Immature natural killer cell (primary cell): ENCODE measurements around the gene DHFR2. TPM values are rescaled to one million over a fixed set of nuclear protein-coding genes. Genes with fewer than 3 reads are reported as not detected.
"Not testable (repeated sequence)": the region's sequence is repeated elsewhere in the genome, so short reads cannot be mapped to it uniquely, and the experiment has no call there.

ENCODE experiments used
- DNase-seq, 3 donors: peaks; one replicate each; pipeline ENCODE4 v3.0.0; 2022; ENCODE audit warnings: mixed read lengths in 1 of 3
- H3K27ac Mint-ChIP-seq, 6 donors: one replicate each; pipeline ENCODE4 v1.8.0; 2020; ENCODE audit warnings: mixed read lengths in 6 of 6, mild to moderate bottlenecking in 5 of 6, inconsistent platforms in 4 of 6, moderate library complexity in 3 of 6
- H3K27me3 Mint-ChIP-seq, 3 donors: one replicate each; pipeline ENCODE4 v1.8.0; 2020 to 2021; ENCODE audit warnings: low read depth in 3 of 3, mild to moderate bottlenecking in 3 of 3, mixed read lengths in 3 of 3, moderate library complexity in 3 of 3, inconsistent platforms in 1 of 3
- H3K36me3 Mint-ChIP-seq, 3 donors: one replicate each; pipeline ENCODE4 v1.8.0; 2020; ENCODE audit warnings: mixed read lengths in 3 of 3, inconsistent platforms in 2 of 3, mild to moderate bottlenecking in 2 of 3
- H3K4me1 Mint-ChIP-seq, 2 donors: one replicate each; pipeline ENCODE4 v1.8.0; 2020; ENCODE audit warnings: inconsistent platforms in 2 of 2, mild to moderate bottlenecking in 2 of 2, mixed read lengths in 2 of 2, moderate library complexity in 1 of 2
- H3K4me3 Mint-ChIP-seq, 5 donors: one replicate each; pipeline ENCODE4 v1.8.0; 2020; ENCODE audit warnings: mild to moderate bottlenecking in 5 of 5, mixed read lengths in 5 of 5, inconsistent platforms in 3 of 5, moderate library complexity in 3 of 5
- H3K9me3 Mint-ChIP-seq, 6 donors: one replicate each; pipeline ENCODE4 v1.8.0; 2020; ENCODE audit warnings: mild to moderate bottlenecking in 6 of 6, mixed read lengths in 6 of 6, inconsistent platforms in 4 of 6, moderate library complexity in 3 of 6
- polyA plus RNA-seq, 3 donors: library from polyadenylated mRNA; unstranded; fragments of 300-500 nt; fragmentation: Illumina TruSeq; gene quantifications; one replicate each; pipeline ENCODE4 v1.2.3, GENCODE V29; 2021

The DHFR2 gene
- polyA plus RNA-seq, 3 donors from 2014 or later: 1.8 to 9.3 (median 2.1) TPM

GRCh38 chr3:94061297-94061696 lies 1.4 kb downstream of the DHFR2 start:
- H3K27me3 Mint-ChIP-seq: peaks cover 5 to 18% (median 6%) of the 10 kb centered on the region in 3 donors
- peaks cover 36 to 48% of the 10 kb centered on the region in 2 donors for H3K4me1 Mint-ChIP-seq
- H3K4me3 Mint-ChIP-seq: no peak overlapping the region
- no peak for DNase-seq
- H3K36me3 Mint-ChIP-seq: peaks cover 0 to 4% (median 0%) of the 10 kb centered on the region in 3 donors
- no peak overlapping the region for H3K27ac Mint-ChIP-seq
- no peaks in the 10 kb centered on the region for H3K9me3 Mint-ChIP-seq

- H3K4me3 Mint-ChIP-seq: no peak overlapping the region
- no peaks in the 10 kb centered on the region for H3K9me3 Mint-ChIP-seq
- H3K36me3 Mint-ChIP-seq: peaks cover 4 to 7% (median 5%) of the 10 kb centered on the region in 3 donors
- H3K4me1 Mint-ChIP-seq: no peaks in the 10 kb centered on the region
- no peaks in the 10 kb centered on the region for H3K27me3 Mint-ChIP-seq
- no peak for DNase-seq
- H3K27ac Mint-ChIP-seq: no peak overlapping the region
Observed at GRCh38 chr3:94050546-94050945, 12.2 kb downstream of the DHFR2 start.

GRCh38 chr3:94049267-94049666 lies 13.4 kb downstream of the DHFR2 start:
- Mint-ChIP-seq H3K27me3 (no peaks in the 10 kb centered on the region), H3K27ac (no peak overlapping the region), H3K4me3 (no peak overlapping the region), H3K4me1 (no peaks in the 10 kb centered on the region), H3K9me3 (no peaks in the 10 kb centered on the region), H3K36me3 (peaks cover 4 to 14% (median 11%) of the 10 kb centered on the region in 3 donors)
- no peak for DNase-seq

- no peaks in the 10 kb centered on the region for H3K9me3 Mint-ChIP-seq
- peaks cover 0 to 16% (median 12%) of the 10 kb centered on the region in 3 donors for H3K36me3 Mint-ChIP-seq
- DNase-seq: no peak
- H3K27me3 Mint-ChIP-seq: peaks cover 3 to 6% (median 3%) of the 10 kb centered on the region in 3 donors
- H3K27ac Mint-ChIP-seq: no peak overlapping the region
- H3K4me3 Mint-ChIP-seq: no peak overlapping the region
- no peaks in the 10 kb centered on the region for H3K4me1 Mint-ChIP-seq
Observed at GRCh38 chr3:94046533-94046932, 16.2 kb downstream of the DHFR2 start.

- not testable (repeated sequence) for H3K4me1 Mint-ChIP-seq, H3K27ac Mint-ChIP-seq, H3K9me3 Mint-ChIP-seq, H3K27me3 Mint-ChIP-seq, H3K4me3 Mint-ChIP-seq, DNase-seq
- peaks cover 0 to 16% (median 12%) of the 10 kb centered on the region in 3 donors for H3K36me3 Mint-ChIP-seq
Observed at GRCh38 chr3:94044100-94044936, 18.4 kb downstream of the DHFR2 start.

- H3K27me3 Mint-ChIP-seq: peaks cover 3 to 8% (median 3%) of the 10 kb centered on the region in 3 donors
- H3K4me1 Mint-ChIP-seq: no peaks in the 10 kb centered on the region
- peak overlapping the region in 1 of 6 donors; percentile 39 for H3K27ac Mint-ChIP-seq
- no peaks in the 10 kb centered on the region for H3K9me3 Mint-ChIP-seq
- H3K36me3 Mint-ChIP-seq: peaks cover 0 to 16% (median 12%) of the 10 kb centered on the region in 3 donors
- DNase-seq: no peak
- H3K4me3 Mint-ChIP-seq: peak overlapping the region in 1 of 5 donors; percentile 13
Observed at GRCh38 chr3:94043285-94043684, 19.4 kb downstream of the DHFR2 start.

- no peaks in the 10 kb centered on the region for H3K4me1 Mint-ChIP-seq
- peaks cover 0 to 2% (median 0%) of the 10 kb centered on the region in 3 donors for H3K27me3 Mint-ChIP-seq
- H3K27ac Mint-ChIP-seq: no peak overlapping the region
- peaks cover 0 to 6% (median 4%) of the 10 kb centered on the region in 3 donors for H3K36me3 Mint-ChIP-seq
- DNase-seq: peak in 1 of 3 donors; percentile 2
- no peaks in the 10 kb centered on the region for H3K9me3 Mint-ChIP-seq
- H3K4me3 Mint-ChIP-seq: no peak overlapping the region
Observed at GRCh38 chr3:94036909-94037507, 25.7 kb downstream of the DHFR2 start.

GRCh38 chr3:94028093-94028837 lies 34.5 kb downstream of the DHFR2 start, which contains the start of gene STX19:
TSS of gene STX19 (minus strand) at chr3:94028597. CDS start at chr3:94015269, 13,328 bp downstream.
- Mint-ChIP-seq H3K27me3 (no peaks in the 10 kb centered on the region), H3K4me3 (no peak within 1 kb of the TSS), H3K4me1 (no peaks in the 10 kb centered on the region), H3K36me3 (peaks cover 0 to 7% (median 0%) of the 10 kb centered on the region in 3 donors), H3K27ac (no peak within 1 kb of the TSS), H3K9me3 (no peaks in the 10 kb centered on the region)
- no peak for DNase-seq

GRCh38 chr3:94026623-94027022 lies 36.1 kb downstream of the DHFR2 start:
- H3K4me1 Mint-ChIP-seq: no peaks in the 10 kb centered on the region
- no peak overlapping the region for H3K27ac Mint-ChIP-seq
- H3K9me3 Mint-ChIP-seq: no peaks in the 10 kb centered on the region
- no peak overlapping the region for H3K4me3 Mint-ChIP-seq
- H3K27me3 Mint-ChIP-seq: no peaks in the 10 kb centered on the region
- H3K36me3 Mint-ChIP-seq: peaks cover 0 to 4% (median 0%) of the 10 kb centered on the region in 3 donors
- DNase-seq: no peak

- no peaks in the 10 kb centered on the region for H3K27me3 Mint-ChIP-seq
- H3K36me3 Mint-ChIP-seq: peaks cover 0 to 6% (median 0%) of the 10 kb centered on the region in 3 donors
- no peaks in the 10 kb centered on the region for H3K9me3 Mint-ChIP-seq
- no peaks in the 10 kb centered on the region for H3K4me1 Mint-ChIP-seq
- no peak overlapping the region for H3K4me3 Mint-ChIP-seq
- no peak for DNase-seq
- H3K27ac Mint-ChIP-seq: no peak overlapping the region
Observed at GRCh38 chr3:94024385-94024784, 38.3 kb downstream of the DHFR2 start.

GRCh38 chr3:94020293-94020692 lies 42.4 kb downstream of the DHFR2 start:
- H3K9me3 Mint-ChIP-seq: no peaks in the 10 kb centered on the region
- H3K4me1 Mint-ChIP-seq: no peaks in the 10 kb centered on the region
- no peak overlapping the region for H3K4me3 Mint-ChIP-seq
- no peak for DNase-seq
- no peak overlapping the region for H3K27ac Mint-ChIP-seq
- peaks cover 0 to 8% (median 0%) of the 10 kb centered on the region in 3 donors for H3K36me3 Mint-ChIP-seq
- H3K27me3 Mint-ChIP-seq: no peaks in the 10 kb centered on the region

- no peak for DNase-seq
- Mint-ChIP-seq H3K4me3 (no peak overlapping the region), H3K4me1 (no peaks in the 10 kb centered on the region), H3K9me3 (no peaks in the 10 kb centered on the region), H3K27ac (no peak overlapping the region), H3K27me3 (no peaks in the 10 kb centered on the region), H3K36me3 (peaks cover 0 to 8% (median 0%) of the 10 kb centered on the region in 3 donors)
Observed at GRCh38 chr3:94019659-94020058, 43.1 kb downstream of the DHFR2 start.

GRCh38 chr3:94015025-94015424 lies 47.7 kb downstream of the DHFR2 start:
- Mint-ChIP-seq H3K9me3 (no peaks in the 10 kb centered on the region), H3K4me1 (no peaks in the 10 kb centered on the region), H3K36me3 (peaks cover 0 to 10% (median 0%) of the 10 kb centered on the region in 3 donors), H3K27me3 (no peaks in the 10 kb centered on the region), H3K4me3 (no peak overlapping the region), H3K27ac (no peak overlapping the region)
- DNase-seq: no peak

GRCh38 chr3:94012185-94012584 lies 50.5 kb downstream of the DHFR2 start:
- Mint-ChIP-seq H3K36me3 (peaks cover 0 to 6% (median 0%) of the 10 kb centered on the region in 3 donors), H3K27ac (no peak overlapping the region), H3K9me3 (no peaks in the 10 kb centered on the region), H3K4me1 (no peaks in the 10 kb centered on the region), H3K4me3 (no peak overlapping the region), H3K27me3 (no peaks in the 10 kb centered on the region)
- DNase-seq: no peak
